Measurements from ENCODE around the gene NKAIN2.
"Not testable (repeated sequence)": the region's sequence is repeated elsewhere in the genome, so short reads cannot be mapped to it uniquely, and the experiment has no call there.

Gene NKAIN2

GRCh38 chr6:123931928-123932327 is 128.3 kb downstream of the NKAIN2 start:
- no peak for TF ChIP-seq ZNF274 (IDR thresholded peaks at IDR 0.05; ENCODE audit: low read depth, low read length)
- no peak overlapping the region for H3K4me3 ChIP-seq (ENCODE audit: low read length)

GRCh38 chr6:123940551-123940950 is 136.9 kb downstream of the NKAIN2 start:
- no peak for TF ChIP-seq ZNF274 (IDR thresholded peaks at IDR 0.05; ENCODE audit: low read depth, low read length)

DNA sequence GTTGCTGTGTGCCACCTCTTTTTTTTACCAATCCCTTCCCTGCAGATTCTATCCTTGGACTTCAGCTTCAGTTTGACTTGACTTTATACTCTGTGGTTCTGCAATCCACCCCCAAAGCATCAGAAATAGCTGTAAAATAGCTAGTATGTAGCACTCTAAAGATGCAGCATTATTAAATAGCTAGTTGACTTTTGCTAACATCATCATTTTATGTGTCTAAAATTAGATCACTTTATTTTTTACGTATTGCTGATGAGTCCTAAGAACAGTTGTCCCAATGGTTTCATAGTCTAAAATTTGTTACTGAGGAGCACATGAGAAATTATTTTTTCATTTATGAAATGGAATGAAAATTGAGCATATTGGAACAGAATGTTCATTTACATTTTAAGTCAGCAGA is 138.2 kb downstream of the NKAIN2 start:
- TF ChIP-seq ZNF274 (IDR thresholded peaks at IDR 0.05; ENCODE audit: low read depth, low read length): no peak
- no peak overlapping the region for H3K4me3 ChIP-seq (ENCODE audit: low read length)

More at GRCh38 chr6:123940551-123940950, 136.9 kb downstream of the NKAIN2 start:
- H3K4me3 ChIP-seq (ENCODE audit: low read length): no peak overlapping the region

DNA sequence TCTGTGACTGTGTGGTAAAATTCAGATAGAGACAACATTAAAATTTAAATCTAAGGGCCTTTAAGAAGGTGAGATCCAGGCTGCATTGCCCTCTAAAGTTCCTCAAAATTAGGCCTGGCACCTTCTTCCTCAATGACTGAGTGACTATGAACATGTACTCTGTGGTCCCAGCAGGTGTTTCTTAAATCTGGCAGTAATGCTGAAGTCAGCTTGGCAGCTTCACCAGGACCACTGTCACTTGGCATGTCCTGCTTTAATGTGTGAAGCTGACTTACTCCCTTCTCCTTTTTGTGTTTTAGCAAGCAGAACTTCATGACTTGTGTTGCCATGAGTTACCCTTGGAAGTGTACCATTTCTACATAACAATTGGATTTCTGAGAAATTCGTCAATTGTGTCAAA is 141.7 kb downstream of the NKAIN2 start:
- H3K4me3 ChIP-seq (ENCODE audit: low read length): no peak overlapping the region
- no peak for TF ChIP-seq ZNF274 (IDR thresholded peaks at IDR 0.05; ENCODE audit: low read depth, low read length)

DNA sequence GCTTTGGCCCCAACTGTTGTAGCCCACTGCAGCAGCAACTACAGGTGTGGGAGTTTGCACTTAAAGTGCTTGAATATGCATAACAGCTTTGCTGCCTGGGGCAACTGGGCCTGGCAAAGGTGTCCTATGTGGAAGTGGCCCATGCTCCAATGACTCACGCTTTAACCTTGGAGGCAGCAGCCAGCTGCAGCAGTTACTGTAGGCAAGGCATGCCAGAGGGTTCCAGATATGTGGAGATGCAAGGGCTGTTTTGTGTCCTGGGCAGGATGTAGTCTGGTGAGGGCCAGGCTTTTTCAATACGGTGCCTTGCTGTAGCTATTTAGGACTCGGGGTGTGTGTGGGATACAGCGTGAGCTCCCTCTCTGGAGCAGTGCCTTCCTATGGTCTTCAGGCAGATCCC is 150.3 kb downstream of the NKAIN2 start:
- TF ChIP-seq ZNF274 (IDR thresholded peaks at IDR 0.05; ENCODE audit: low read depth, low read length): no peak
- no peak overlapping the region for H3K4me3 ChIP-seq (ENCODE audit: low read length)

GRCh38 chr6:123956492-123957139 is 153.0 kb downstream of the NKAIN2 start:
- TF ChIP-seq ZNF274 (IDR thresholded peaks at IDR 0.05; ENCODE audit: low read depth, low read length): no peak
- no peak overlapping the region for H3K4me3 ChIP-seq (ENCODE audit: low read length)

DNA sequence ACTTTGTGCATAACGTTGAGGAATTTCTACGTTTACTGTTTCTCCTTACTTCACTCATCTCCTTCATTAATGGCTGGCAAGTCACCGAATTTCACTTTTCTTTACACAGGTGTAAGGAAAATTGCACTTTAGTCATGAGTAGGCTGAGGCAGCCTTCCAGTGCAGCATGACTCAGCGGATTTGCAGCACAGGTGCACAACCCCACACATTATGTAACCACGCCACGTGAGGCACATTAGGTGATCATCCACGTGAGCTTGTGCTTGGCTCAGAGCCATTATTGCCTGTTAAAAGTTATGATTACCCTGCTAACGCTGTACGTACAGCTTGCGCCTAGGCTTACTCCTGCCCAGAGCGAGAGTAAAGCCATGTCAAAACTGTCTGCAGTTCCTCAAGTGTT is 158.8 kb downstream of the NKAIN2 start:
- H3K4me3 ChIP-seq (ENCODE audit: low read length): no peak overlapping the region

GRCh38 chr6:123965894-123966293 is 162.2 kb downstream of the NKAIN2 start:
- TF ChIP-seq ZNF274 (IDR thresholded peaks at IDR 0.05; ENCODE audit: low read depth, low read length): no peak
- no peak overlapping the region for H3K4me3 ChIP-seq (ENCODE audit: low read length)

More for the DNA sequence above, 158.8 kb downstream of the NKAIN2 start:
- no peak for TF ChIP-seq ZNF274 (IDR thresholded peaks at IDR 0.05; ENCODE audit: low read depth, low read length)

GRCh38 chr6:123966618-123967017 is 163.0 kb downstream of the NKAIN2 start:
- no peak overlapping the region for H3K4me3 ChIP-seq (ENCODE audit: low read length)
- no peak for TF ChIP-seq ZNF274 (IDR thresholded peaks at IDR 0.05; ENCODE audit: low read depth, low read length)

GRCh38 chr6:123967905-123968304 is 164.2 kb downstream of the NKAIN2 start:
- no peak for TF ChIP-seq ZNF274 (IDR thresholded peaks at IDR 0.05; ENCODE audit: low read depth, low read length)

GRCh38 chr6:123972600-123973294 is 169.1 kb downstream of the NKAIN2 start:
- TF ChIP-seq ZNF274 (IDR thresholded peaks at IDR 0.05; ENCODE audit: low read depth, low read length): no peak
- H3K4me3 ChIP-seq (ENCODE audit: low read length): no peak overlapping the region

More at GRCh38 chr6:123967905-123968304, 164.2 kb downstream of the NKAIN2 start:
- no peak overlapping the region for H3K4me3 ChIP-seq (ENCODE audit: low read length)

DNA sequence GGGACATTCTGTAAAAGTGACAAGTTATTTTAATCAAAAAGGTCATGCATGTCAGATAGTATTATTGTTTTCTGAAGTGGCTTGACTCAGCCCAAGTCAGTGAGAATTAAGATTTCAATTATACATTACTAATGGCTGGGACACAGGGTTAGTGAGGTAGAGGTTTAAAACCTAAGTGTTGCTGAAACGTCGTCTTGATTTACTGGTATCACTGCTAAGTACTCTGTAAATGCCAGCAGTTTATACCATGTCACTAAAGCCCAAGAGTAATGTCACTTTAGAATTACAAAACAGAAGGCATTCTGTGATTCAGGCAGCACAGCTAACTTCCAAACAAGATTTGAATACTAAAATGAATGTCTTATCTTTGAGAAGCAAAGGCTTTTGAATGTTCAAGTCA is 176.6 kb downstream of the NKAIN2 start:
- TF ChIP-seq ZNF274 (IDR thresholded peaks at IDR 0.05; ENCODE audit: low read depth, low read length): no peak
- H3K4me3 ChIP-seq (ENCODE audit: low read length): no peak overlapping the region

- no peak overlapping the region for H3K4me3 ChIP-seq (ENCODE audit: low read length)
- TF ChIP-seq ZNF274 (IDR thresholded peaks at IDR 0.05; ENCODE audit: low read depth, low read length): no peak
Observed at GRCh38 chr6:123986938-123987337, 183.3 kb downstream of the NKAIN2 start.

DNA sequence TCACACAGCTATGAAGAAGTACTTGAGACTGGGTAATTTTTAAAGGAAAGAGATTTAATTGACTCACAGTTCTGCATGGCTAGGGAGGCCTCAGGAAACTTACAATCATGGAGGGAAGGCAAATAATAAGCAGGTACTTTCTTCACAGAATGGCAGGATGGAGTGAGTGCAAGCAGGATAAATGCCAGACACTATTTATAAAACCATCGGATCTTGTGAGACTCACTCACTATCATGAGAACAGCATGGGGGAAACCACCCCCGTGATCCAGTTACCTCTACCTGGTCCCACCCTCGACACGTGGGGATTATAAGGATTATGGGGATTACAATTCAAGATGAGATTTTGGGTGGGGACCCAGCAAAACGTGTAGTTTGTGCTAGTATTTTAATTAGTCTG is 186.3 kb downstream of the NKAIN2 start:
- not testable (repeated sequence) for H3K4me3 ChIP-seq (ENCODE audit: low read length)

GRCh38 chr6:123990376-123990775 is 186.7 kb downstream of the NKAIN2 start:
- H3K4me3 ChIP-seq (ENCODE audit: low read length): no peak overlapping the region
- TF ChIP-seq ZNF274 (IDR thresholded peaks at IDR 0.05; ENCODE audit: low read depth, low read length): no peak

Measured in GM08714 (cell line).